BE2C (cell line): Measurements from ENCODE around the gene GNS.

Experiments
- DNase-seq: peaks from one replicate; pipeline ENCODE4 v3.0.0-alpha.2; 2020
- H3K27me3 ChIP-seq: fragments of 250-450 bp; sonication (Bioruptor Pico); 2 replicates; pipeline ENCODE4 v1.5.1; 2020; ENCODE audit warnings: mild to moderate bottlenecking
- H3K36me3 ChIP-seq: fragments of 250-450 bp; sonication (Bioruptor Pico); 2 replicates; pipeline ENCODE4 v1.5.1; 2020; ENCODE audit warnings: mild to moderate bottlenecking
- H3K4me1 ChIP-seq: fragments of 250-450 bp; sonication (Bioruptor Pico); 2 replicates; pipeline ENCODE4 v1.5.1; 2020
- H3K4me3 ChIP-seq: 2 replicates; pipeline ENCODE4 v1.5.1; 2011; ENCODE audit warnings: low read depth, low read length
- H3K9me3 ChIP-seq: fragments of 250-450 bp; sonication (Bioruptor Pico); 2 replicates; pipeline ENCODE4 v1.5.1; 2020
- TF ChIP-seq, protein P1 (sequence below): IDR thresholded peaks from 2 replicates; pipeline ENCODE4 v1.5.1; 2012; ENCODE audit warnings: mild to moderate bottlenecking, low read depth, low read length

The GNS gene

GRCh38 chr12:64801381-64801780, 42.2 kb upstream of the GNS start:
- no peaks in the 10 kb centered on the region for H3K4me1 ChIP-seq
- no peak overlapping the region for H3K4me3 ChIP-seq
- no peaks in the 10 kb centered on the region for H3K36me3 ChIP-seq
- TF ChIP-seq, protein P1, sequence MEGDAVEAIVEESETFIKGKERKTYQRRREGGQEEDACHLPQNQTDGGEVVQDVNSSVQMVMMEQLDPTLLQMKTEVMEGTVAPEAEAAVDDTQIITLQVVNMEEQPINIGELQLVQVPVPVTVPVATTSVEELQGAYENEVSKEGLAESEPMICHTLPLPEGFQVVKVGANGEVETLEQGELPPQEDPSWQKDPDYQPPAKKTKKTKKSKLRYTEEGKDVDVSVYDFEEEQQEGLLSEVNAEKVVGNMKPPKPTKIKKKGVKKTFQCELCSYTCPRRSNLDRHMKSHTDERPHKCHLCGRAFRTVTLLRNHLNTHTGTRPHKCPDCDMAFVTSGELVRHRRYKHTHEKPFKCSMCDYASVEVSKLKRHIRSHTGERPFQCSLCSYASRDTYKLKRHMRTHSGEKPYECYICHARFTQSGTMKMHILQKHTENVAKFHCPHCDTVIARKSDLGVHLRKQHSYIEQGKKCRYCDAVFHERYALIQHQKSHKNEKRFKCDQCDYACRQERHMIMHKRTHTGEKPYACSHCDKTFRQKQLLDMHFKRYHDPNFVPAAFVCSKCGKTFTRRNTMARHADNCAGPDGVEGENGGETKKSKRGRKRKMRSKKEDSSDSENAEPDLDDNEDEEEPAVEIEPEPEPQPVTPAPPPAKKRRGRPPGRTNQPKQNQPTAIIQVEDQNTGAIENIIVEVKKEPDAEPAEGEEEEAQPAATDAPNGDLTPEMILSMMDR, result peak; percentile 52
- H3K9me3 ChIP-seq, result no peaks in the 10 kb centered on the region
- DNase-seq, result no peak
- peaks cover 16% of the 10 kb centered on the region for H3K27me3 ChIP-seq

DNA sequence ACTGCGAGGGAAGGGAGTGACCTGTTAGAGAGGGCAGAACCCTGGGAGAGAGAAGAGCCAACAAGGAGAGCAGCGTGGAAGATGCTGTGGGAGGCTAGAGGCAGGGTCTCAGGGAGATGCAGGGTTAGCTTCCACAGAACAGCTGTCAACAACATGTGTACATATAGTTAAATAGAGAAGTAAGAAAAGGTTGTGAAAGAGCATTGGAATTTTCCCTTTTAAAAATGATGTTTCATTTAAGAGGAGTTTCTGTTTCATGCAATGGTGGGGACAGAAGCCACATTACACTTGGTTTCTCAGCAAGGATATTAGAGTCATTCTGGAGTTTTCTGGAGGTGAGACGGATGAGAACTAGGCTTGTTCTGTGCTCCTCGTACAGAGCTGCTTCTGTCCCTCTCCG, 41.4 kb upstream of the GNS start:
- peaks cover 16% of the 10 kb centered on the region for H3K27me3 ChIP-seq
- H3K4me1 ChIP-seq, result no peaks in the 10 kb centered on the region
- H3K4me3 ChIP-seq, result no peak overlapping the region
- no peaks in the 10 kb centered on the region for H3K36me3 ChIP-seq
- no peak for DNase-seq
- no peaks in the 10 kb centered on the region for H3K9me3 ChIP-seq
- TF ChIP-seq, protein P1, result no peak

DNA sequence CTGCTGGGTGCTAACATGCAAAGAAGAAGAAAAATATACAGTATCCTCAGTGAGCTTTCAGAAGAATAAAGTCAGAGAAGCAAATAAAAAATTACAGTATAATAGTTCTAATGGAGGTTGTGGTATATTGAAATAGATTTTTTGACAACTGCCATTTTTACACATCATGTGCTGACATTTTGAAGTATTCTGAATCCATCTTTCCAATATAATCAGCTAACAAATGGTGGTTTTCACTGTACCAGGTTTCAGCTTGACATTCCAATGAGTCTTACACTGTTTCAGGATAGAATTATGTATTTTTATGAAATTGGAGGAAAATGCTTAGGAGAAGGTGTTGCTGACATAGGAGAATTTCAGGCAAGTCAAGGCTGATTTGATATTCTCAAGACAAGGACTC, 39.0 kb upstream of the GNS start:
- H3K4me3 ChIP-seq, result no peak overlapping the region
- H3K36me3 ChIP-seq, result no peaks in the 10 kb centered on the region
- no peaks in the 10 kb centered on the region for H3K9me3 ChIP-seq
- TF ChIP-seq, protein P1, result no peak
- peaks cover 16% of the 10 kb centered on the region for H3K27me3 ChIP-seq
- H3K4me1 ChIP-seq, result no peaks in the 10 kb centered on the region
- no peak for DNase-seq

DNA sequence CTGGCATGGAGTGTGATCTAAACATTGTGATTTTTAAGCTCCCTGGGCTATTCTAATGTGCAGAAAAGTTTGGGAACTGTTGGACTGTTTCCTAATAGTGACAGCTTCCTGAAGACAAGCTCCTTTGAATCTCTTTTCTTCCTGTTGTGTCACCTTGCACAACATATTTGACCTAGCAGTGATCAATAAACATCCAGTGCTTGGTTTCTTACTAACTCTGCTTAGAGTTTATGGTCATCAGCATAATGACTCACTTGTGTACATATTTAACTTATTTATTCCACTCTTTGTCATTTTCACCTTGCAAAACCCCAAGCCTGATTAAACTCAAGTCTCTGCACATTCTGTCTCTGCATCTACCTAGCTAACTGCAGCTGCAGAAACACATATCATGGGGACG, 38.0 kb upstream of the GNS start:
- DNase-seq, result no peak
- TF ChIP-seq, protein P1, result no peak
- Histone ChIP-seq H3K36me3 (no peaks in the 10 kb centered on the region), H3K4me3 (no peak overlapping the region), H3K4me1 (no peaks in the 10 kb centered on the region), H3K9me3 (no peaks in the 10 kb centered on the region), H3K27me3 (peaks cover 16% of the 10 kb centered on the region)

DNA sequence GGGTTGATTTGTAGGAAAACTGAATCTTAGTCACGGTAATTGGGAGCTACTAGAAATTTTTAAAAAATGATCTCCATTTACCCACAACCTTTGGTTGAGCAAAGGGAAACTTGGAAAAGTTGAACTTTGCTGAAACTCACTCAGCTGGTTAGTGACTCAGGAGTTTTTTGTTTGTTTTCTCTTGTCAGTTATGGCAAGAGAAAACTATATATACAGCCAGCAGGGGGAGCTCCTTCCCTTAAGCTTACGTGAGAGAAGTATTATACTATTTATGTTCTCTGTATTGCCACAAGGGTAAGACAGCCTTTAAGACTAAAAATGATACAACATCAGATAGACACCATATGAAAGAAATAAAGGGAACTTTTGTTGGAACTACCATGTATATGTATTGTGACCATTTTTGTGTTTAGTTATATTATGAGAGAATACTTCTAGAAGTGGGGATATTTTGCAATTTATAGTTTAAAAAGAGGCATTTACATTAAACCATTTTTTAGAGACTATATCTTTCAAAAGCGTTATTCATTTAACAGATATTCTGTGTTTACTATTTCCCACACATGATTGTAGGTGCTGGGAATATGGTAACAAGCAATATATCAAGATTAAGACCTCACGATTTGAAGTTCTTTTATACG, 37.1 kb upstream of the GNS start:
- Histone ChIP-seq H3K9me3 (no peaks in the 10 kb centered on the region), H3K27me3 (peaks cover 16% of the 10 kb centered on the region), H3K4me1 (no peaks in the 10 kb centered on the region), H3K36me3 (no peaks in the 10 kb centered on the region), H3K4me3 (no peak overlapping the region)
- TF ChIP-seq, protein P1, result peak; percentile 89
- DNase-seq, result peak; percentile 72

- peaks cover 11% of the 10 kb centered on the region for H3K27me3 ChIP-seq
- TF ChIP-seq, protein P1, result no peak
- no peak for DNase-seq
- H3K9me3 ChIP-seq, result no peaks in the 10 kb centered on the region
- no peaks in the 10 kb centered on the region for H3K36me3 ChIP-seq
- no peak overlapping the region for H3K4me3 ChIP-seq
- no peaks in the 10 kb centered on the region for H3K4me1 ChIP-seq
Observed at GRCh38 chr12:64794305-64794704, 35.1 kb upstream of the GNS start.
